H1 (cell line): Measurements from ENCODE around the gene WDR53. TPM values are rescaled to one million over a fixed set of nuclear protein-coding genes. Genes with fewer than 3 reads are reported as not detected.

Experiments
- CTCF ChIA-PET: fragments of 300-600 bp; sonication (Branson Sonifier 250); formaldehyde crosslinking; loops from one replicate; lab custom pipeline; 2021; ENCODE audit not compliant: partially characterized antibody; lab: Charles Lee
- POLR2A ChIA-PET: fragments of 300-600 bp; sonication (Branson Sonifier 250); formaldehyde crosslinking; loops from one replicate; lab custom pipeline; 2021; ENCODE audit warnings: inconsistent platforms; ENCODE audit not compliant: partially characterized antibody; lab: Charles Lee
- DNase-seq, 2 experiments: peaks; one replicate each; pipeline versions ENCODE4 v3.0.0 to v3.0.0-alpha.2; 2010 to 2022; ENCODE audit warnings: low spot score in 2 of 2, low read depth in 1 of 2, mixed read lengths in 1 of 2
- FAIRE-seq: peaks from 2 replicates; lab custom pipeline; 2011; peaks lifted over from hg19 to GRCh38; lab: Jason Lieb, UNC
- H2AFZ ChIP-seq: 2 replicates; pipeline ENCODE4 v1.8.1; 2012; ENCODE audit warnings: low read length, inconsistent platforms
- H2AK5ac ChIP-seq: 2 replicates; pipeline ENCODE4 v1.6.1; 2013; ENCODE audit warnings: low read depth, low read length
- H2BK120ac ChIP-seq: replicated peaks from 2 replicates; pipeline ENCODE3; 2013; ENCODE audit warnings: low read depth, low read length, inconsistent platforms
- H2BK12ac ChIP-seq: 2 replicates; pipeline ENCODE4 v1.6.1; 2013; ENCODE audit warnings: low read depth, low read length
- H2BK15ac ChIP-seq: 2 replicates; pipeline ENCODE4 v1.6.1; 2013; ENCODE audit warnings: low read length
- H2BK20ac ChIP-seq: 2 replicates; pipeline ENCODE4 v1.6.1; 2013; ENCODE audit warnings: low read length
- H2BK5ac ChIP-seq: 2 replicates; pipeline ENCODE4 v1.6.1; 2013; ENCODE audit warnings: low read depth, low read length
- H3K14ac ChIP-seq: 2 replicates; pipeline ENCODE4 v1.6.1; 2013; ENCODE audit warnings: inconsistent platforms; ENCODE audit not compliant: insufficient read length
- H3K18ac ChIP-seq: 2 replicates; pipeline ENCODE4 v1.6.1; 2013; ENCODE audit warnings: low read length; ENCODE audit errors: extremely low read depth
- H3K23ac ChIP-seq: 2 replicates; pipeline ENCODE4 v1.6.1; 2013; ENCODE audit warnings: inconsistent platforms; ENCODE audit not compliant: insufficient read length
- H3K23me2 ChIP-seq: 2 replicates; pipeline ENCODE4 v1.6.1; 2013; ENCODE audit warnings: low read depth, low read length
- H3K27ac ChIP-seq: 2 replicates; pipeline ENCODE4 v1.6.1; 2011; ENCODE audit warnings: low read depth, low read length, inconsistent platforms
- H3K27me3 ChIP-seq, 4 experiments: replicated peaks in 1 of 4; 1 replicate in 1 of 4; 2 replicates in 3 of 4; pipeline versions ENCODE4 v1.6.1 to v1.8.1; 2011 to 2013; ENCODE audit warnings: low read length in 3 of 4, mild to moderate bottlenecking in 3 of 4, inconsistent platforms in 2 of 4, mixed read lengths in 2 of 4, moderate library complexity in 1 of 4; ENCODE audit not compliant: control insufficient read depth in 3 of 4, insufficient read depth in 3 of 4; ENCODE audit errors: extremely low read depth in 1 of 4
- H3K36me3 ChIP-seq, 4 experiments: 2 replicates each; pipeline versions ENCODE4 v1.6.1 to v1.8.1; 2011 to 2013; ENCODE audit warnings: mild to moderate bottlenecking in 4 of 4, low read length in 3 of 4, moderate library complexity in 2 of 4, control low read depth in 1 of 4, inconsistent platforms in 1 of 4; ENCODE audit not compliant: insufficient read depth in 4 of 4, control insufficient read depth in 2 of 4
- H3K4ac ChIP-seq: replicated peaks from 2 replicates; pipeline ENCODE3; 2013; ENCODE audit warnings: low read length, low read depth, mixed read lengths, inconsistent platforms; ENCODE audit not compliant: insufficient read length
- H3K4me1 ChIP-seq, 4 experiments: replicated peaks in 1 of 4; 1 replicate in 1 of 4; 2 replicates in 3 of 4; pipeline versions ENCODE4 v1.6.1 to v1.8.1; 2011 to 2013; ENCODE audit warnings: low read length in 3 of 4, inconsistent platforms in 2 of 4, mixed read lengths in 1 of 4; ENCODE audit not compliant: insufficient read depth in 4 of 4, control insufficient read depth in 3 of 4
- H3K4me2 ChIP-seq, 2 experiments: 2 replicates each; pipeline versions ENCODE4 v1.6.1 to v1.8.1; 2011 to 2013; ENCODE audit warnings: low read depth in 2 of 2, low read length in 2 of 2, control low read depth in 1 of 2, inconsistent platforms in 1 of 2, mild to moderate bottlenecking in 1 of 2; ENCODE audit not compliant: insufficient read depth in 1 of 2
- H3K4me3 ChIP-seq, 4 experiments: fragments of 200-600, 300-600 bp in 1 of 4; sonication (generic), shearing (Covaris generic), sonication (Bioruptor Twin) in 1 of 4; 2 replicates each; pipeline versions ENCODE4 v1.5.1 to v1.8.1; 2011 to 2016; ENCODE audit warnings: low read length in 4 of 4, low read depth in 3 of 4, control low read depth in 2 of 4, inconsistent platforms in 2 of 4, mild to moderate bottlenecking in 2 of 4, mixed read lengths in 1 of 4, moderate library complexity in 1 of 4; ENCODE audit not compliant: insufficient read depth in 2 of 4; ENCODE audit errors: extremely low read depth in 1 of 4
- H3K56ac ChIP-seq: replicated peaks from 2 replicates; pipeline ENCODE3; 2013; ENCODE audit warnings: low read depth, mild to moderate bottlenecking, mixed read lengths, low read length, inconsistent platforms; ENCODE audit not compliant: insufficient read length
- H3K79me1 ChIP-seq: 2 replicates; pipeline ENCODE4 v1.6.1; 2013; ENCODE audit warnings: low read depth, low read length, control low read depth
- H3K79me2 ChIP-seq, 2 experiments: 2 replicates each; pipeline versions ENCODE4 v1.6.1 to v1.8.1; 2012 to 2013; ENCODE audit warnings: low read length in 2 of 2, mild to moderate bottlenecking in 2 of 2, inconsistent platforms in 1 of 2; ENCODE audit not compliant: insufficient read depth in 2 of 2, control insufficient read depth in 1 of 2
- H3K9ac ChIP-seq, 4 experiments: replicated peaks in 1 of 4; 1 replicate in 1 of 4; 2 replicates in 3 of 4; pipeline versions ENCODE4 v1.6.1 to v1.8.1; 2011 to 2013; ENCODE audit warnings: low read depth in 3 of 4, low read length in 3 of 4, control low read depth in 2 of 4, mild to moderate bottlenecking in 2 of 4, moderate library complexity in 2 of 4, inconsistent platforms in 1 of 4; ENCODE audit errors: extremely low read depth in 1 of 4
- H3K9me3 ChIP-seq, 2 experiments: 2 replicates each; pipeline versions ENCODE4 v1.6.1 to v1.8.1; 2012 to 2013; ENCODE audit warnings: mild to moderate bottlenecking in 2 of 2, moderate library complexity in 2 of 2, control low read depth in 1 of 2, inconsistent platforms in 1 of 2, low read depth in 1 of 2, low read length in 1 of 2, mixed read lengths in 1 of 2; ENCODE audit not compliant: insufficient read depth in 2 of 2
- H4K20me1 ChIP-seq, 2 experiments: replicated peaks in 1 of 2; 2 replicates each; pipeline versions ENCODE3 to v1.8.1; 2011 to 2013; ENCODE audit warnings: inconsistent platforms in 2 of 2, low read length in 2 of 2, mild to moderate bottlenecking in 1 of 2; ENCODE audit not compliant: insufficient read depth in 2 of 2, control insufficient read depth in 1 of 2
- H4K5ac ChIP-seq: 2 replicates; pipeline ENCODE4 v1.6.1; 2013; ENCODE audit warnings: low read length, low read depth, mixed read lengths, inconsistent platforms; ENCODE audit not compliant: insufficient read length
- H4K8ac ChIP-seq: 2 replicates; pipeline ENCODE4 v1.8.0; 2013; ENCODE audit warnings: mild to moderate bottlenecking, moderate library complexity, low read length, inconsistent platforms; ENCODE audit not compliant: insufficient read depth; ENCODE audit errors: extremely low read depth
- H4K91ac ChIP-seq: replicated peaks from 2 replicates; pipeline ENCODE3; 2013; ENCODE audit warnings: low read length, mixed read lengths, inconsistent platforms; ENCODE audit not compliant: insufficient read length
- JUND ChIP-seq: IDR thresholded peaks from 2 replicates; pipeline ENCODE4 v1.6.1; 2011; ENCODE audit warnings: mild to moderate bottlenecking, improper control_type of control experiment, low read length
- RAD21 ChIP-seq, 2 experiments: IDR thresholded peaks in 1 of 2; conservative IDR thresholded peaks in 1 of 2; 2 replicates each; pipeline ENCODE4 v1.6.1; 2011; ENCODE audit warnings: low read depth in 2 of 2, low read length in 2 of 2, improper control_type of control experiment in 1 of 2, inconsistent platforms in 1 of 2, mild to moderate bottlenecking in 1 of 2, moderate library complexity in 1 of 2
- TBP ChIP-seq: IDR thresholded peaks from 2 replicates; pipeline ENCODE4 v1.6.1; 2011; ENCODE audit warnings: low read depth, low read length, improper control_type of control experiment
- WGBS, 2 experiments: shearing (Covaris generic) in 1 of 2; methylation state at CpG; one replicate each; pipeline versions ENCODE4 v1.1.6 to v1.1.7; 2013 to 2015; ENCODE audit warnings: low lambda C conversion rate in 2 of 2, mixed read lengths in 2 of 2, inconsistent platforms in 1 of 2, low coverage in 1 of 2, missing lambda C conversion rate in 1 of 2; ENCODE audit not compliant: insufficient replicate concordance in 2 of 2, insufficient coverage in 1 of 2, insufficient read length in 1 of 2; ENCODE audit errors: extremely low coverage in 1 of 2, missing lambda C conversion rate in 1 of 2; 5-methylcytosine and 5-hydroxymethylcytosine counted together
- polyA plus RNA-seq, 7 experiments: library from polyadenylated mRNA; depleted of rRNA in 3 of 7; stranded (reverse) in 5 of 7; unstranded in 2 of 7; fragments of >200 nt in 5 of 7; fragments of 200-250 nt in 2 of 7; gene quantifications; 1 replicate in 5 of 7; 2 replicates in 1 of 7; 4 replicates in 1 of 7; pipeline versions ENCODE4 v1.2.1 to v1.2.3, GENCODE V29; 2011 to 2013; ENCODE audit warnings: missing spikeins in 2 of 7, mixed read lengths in 2 of 7
- total RNA-seq: library from RNA; stranded (reverse); fragmentation: NEBNext Ultra II Directional; extraction: Animal tissue kit (Norgen Biotek cat#: 25700); gene quantifications from 2 replicates; pipeline ENCODE4 v1.2.1, GENCODE V29; 2021
- TF ChIP-seq, protein P1 (sequence below): IDR thresholded peaks from 2 replicates; pipeline ENCODE4 v1.6.1; 2012; ENCODE audit warnings: inconsistent platforms
- TF ChIP-seq, protein P2 (sequence below), 3 experiments: IDR thresholded peaks; 1 replicate in 2 of 3; 2 replicates in 1 of 3; pipeline versions ENCODE4 v1.5.1 to v1.6.1; 2011; ENCODE audit warnings: low read length in 3 of 3, mild to moderate bottlenecking in 3 of 3, inconsistent platforms in 2 of 3, low read depth in 1 of 3, moderate library complexity in 1 of 3; ENCODE audit not compliant: insufficient read depth in 1 of 3; ENCODE audit errors: control extremely low read depth in 1 of 3
- TF ChIP-seq, protein P3 (sequence below): IDR thresholded peaks from 2 replicates; pipeline ENCODE4 v1.6.1; 2012; ENCODE audit warnings: inconsistent platforms

The WDR53 gene
- total and polyA plus RNA-seq, 2 of the 8 experiments (the other 6 are each of a cell fraction or from before 2014, with no cell fraction given): 7.4 to 18.8 TPM

- Histone ChIP-seq H3K9me3 (peaks cover 47 to 48% of the 10 kb centered on the region in 2 experiments), H2BK15ac (no peak overlapping the region), H2BK20ac (no peak overlapping the region), H3K9ac (no peak overlapping the region), H2AFZ (no peak overlapping the region), H3K36me3 (peaks cover 0 to 7% (median 0%) of the 10 kb centered on the region in 4 experiments; a peak in 2 of 8 replicates), H3K27me3 (no peaks in the 10 kb centered on the region), H2BK120ac (no peak overlapping the region), H2BK12ac (no peak overlapping the region), H3K23ac (no peak overlapping the region), H3K4me3 (peak overlapping the region in 1 of 4 experiments; percentile 7; a peak in 1 of 8 replicates), H4K5ac (no peak overlapping the region), H3K56ac (no peak overlapping the region), H2BK5ac (no peak overlapping the region), H2AK5ac (no peak overlapping the region), H3K27ac (no peak overlapping the region), H3K18ac (no peak overlapping the region), H4K20me1 (no peaks in the 10 kb centered on the region), H3K23me2 (no peaks in the 10 kb centered on the region), H3K4me2 (no peak overlapping the region), H3K4me1 (no peaks in the 10 kb centered on the region), H3K79me2 (no peaks in the 10 kb centered on the region), H4K91ac (no peak overlapping the region), H3K4ac (no peak overlapping the region), H3K14ac (no peak overlapping the region), H4K8ac (no peak overlapping the region), H3K79me1 (no peaks in the 10 kb centered on the region)
- ChIA-PET CTCF (interaction anchor here (0.5 to 2.5 kb wide), 10 partner anchors 10 to 497 kb away, joined by 3 to 12 read pairs (median 4); no protein-coding TSS in a partner anchor), POLR2A (interaction anchor here (1.7 kb wide), 1 partner anchor 15 kb away, joined by 7 read pairs; the partner anchor contains the start of gene RNF168)
- DNase-seq (peak; percentile 36 to 85), FAIRE-seq (peak; percentile 82)
- TF ChIP-seq, protein P1, sequence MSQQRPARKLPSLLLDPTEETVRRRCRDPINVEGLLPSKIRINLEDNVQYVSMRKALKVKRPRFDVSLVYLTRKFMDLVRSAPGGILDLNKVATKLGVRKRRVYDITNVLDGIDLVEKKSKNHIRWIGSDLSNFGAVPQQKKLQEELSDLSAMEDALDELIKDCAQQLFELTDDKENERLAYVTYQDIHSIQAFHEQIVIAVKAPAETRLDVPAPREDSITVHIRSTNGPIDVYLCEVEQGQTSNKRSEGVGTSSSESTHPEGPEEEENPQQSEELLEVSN: peak; percentile 61; the same call in 1 of the 2 replicates
- peak; percentile 88 to 92 for TF ChIP-seq RAD21 (IDR thresholded peaks at IDR 0.05 in 1 of 2, conservative IDR thresholded peaks at IDR 0.05 in 1 of 2; ENCODE audit: low read depth in 2 of 2, low read length in 2 of 2)
- TF ChIP-seq, protein P2, sequence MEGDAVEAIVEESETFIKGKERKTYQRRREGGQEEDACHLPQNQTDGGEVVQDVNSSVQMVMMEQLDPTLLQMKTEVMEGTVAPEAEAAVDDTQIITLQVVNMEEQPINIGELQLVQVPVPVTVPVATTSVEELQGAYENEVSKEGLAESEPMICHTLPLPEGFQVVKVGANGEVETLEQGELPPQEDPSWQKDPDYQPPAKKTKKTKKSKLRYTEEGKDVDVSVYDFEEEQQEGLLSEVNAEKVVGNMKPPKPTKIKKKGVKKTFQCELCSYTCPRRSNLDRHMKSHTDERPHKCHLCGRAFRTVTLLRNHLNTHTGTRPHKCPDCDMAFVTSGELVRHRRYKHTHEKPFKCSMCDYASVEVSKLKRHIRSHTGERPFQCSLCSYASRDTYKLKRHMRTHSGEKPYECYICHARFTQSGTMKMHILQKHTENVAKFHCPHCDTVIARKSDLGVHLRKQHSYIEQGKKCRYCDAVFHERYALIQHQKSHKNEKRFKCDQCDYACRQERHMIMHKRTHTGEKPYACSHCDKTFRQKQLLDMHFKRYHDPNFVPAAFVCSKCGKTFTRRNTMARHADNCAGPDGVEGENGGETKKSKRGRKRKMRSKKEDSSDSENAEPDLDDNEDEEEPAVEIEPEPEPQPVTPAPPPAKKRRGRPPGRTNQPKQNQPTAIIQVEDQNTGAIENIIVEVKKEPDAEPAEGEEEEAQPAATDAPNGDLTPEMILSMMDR (IDR thresholded peaks at IDR 0.05; ENCODE audit: control extremely low read depth in 1 of 3, insufficient read depth in 1 of 3, low read depth in 1 of 3, low read length in 3 of 3): peak; percentile 48 to 71 (median 65)
- TF ChIP-seq JUND: no peak
- TF ChIP-seq TBP: no peak
- TF ChIP-seq, protein P3, sequence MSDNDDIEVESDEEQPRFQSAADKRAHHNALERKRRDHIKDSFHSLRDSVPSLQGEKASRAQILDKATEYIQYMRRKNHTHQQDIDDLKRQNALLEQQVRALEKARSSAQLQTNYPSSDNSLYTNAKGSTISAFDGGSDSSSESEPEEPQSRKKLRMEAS: peak; percentile 90
- 56% methylated on average over 12 of the region's 12 CpGs; no CpG with 5 or more reads in 1 of the 2 experiments for WGBS, 2 experiments
Measured at GRCh38 chr3:196518966-196519717, 49.2 kb downstream of the WDR53 start.
